ENCODE results near the gene HRH1.

- no peak for TF ChIP-seq CTCF (IDR thresholded peaks at IDR 0.05 in 2 of 3, conservative IDR thresholded peaks at IDR 0.05 in 1 of 3; ENCODE audit: borderline replicate concordance in 1 of 3, insufficient read depth in 1 of 3, low read depth in 2 of 3, low read length in 2 of 3)
- no peak for TF ChIP-seq EZH2phosphoT487 (IDR thresholded peaks at IDR 0.05; ENCODE audit: borderline replicate concordance)
- TF ChIP-seq ZNF274 (IDR thresholded peaks at IDR 0.05; ENCODE audit: low read depth, low read length) = no peak
- TF ChIP-seq POLR2AphosphoS5 (IDR thresholded peaks at IDR 0.05; ENCODE audit: low read depth, low read length) = no peak
- TF ChIP-seq REST (IDR thresholded peaks at IDR 0.05; ENCODE audit: low read depth) = no peak
- TF ChIP-seq MAX (IDR thresholded peaks at IDR 0.05) = no peak
- no peak for TF ChIP-seq YY1 (IDR thresholded peaks at IDR 0.05; ENCODE audit: extremely low read depth, insufficient replicate concordance, low read depth, low read length)
- no peak for TF ChIP-seq POLR2A (IDR thresholded peaks at IDR 0.05; ENCODE audit: borderline replicate concordance, extremely low read depth, insufficient read depth, insufficient read length)
- no peak for TF ChIP-seq TCF7L2 (IDR thresholded peaks at IDR 0.05; ENCODE audit: borderline replicate concordance, extremely low read depth, insufficient read depth, insufficient read length)
- no peak for TF ChIP-seq SP1 (IDR thresholded peaks at IDR 0.05; ENCODE audit: low read depth)
- TF ChIP-seq FOSL1 (IDR thresholded peaks at IDR 0.05; ENCODE audit: low read depth) = no peak
- no peak for TF ChIP-seq RAD21 (IDR thresholded peaks at IDR 0.05; ENCODE audit: low read depth)
- TF ChIP-seq ZFX (IDR thresholded peaks at IDR 0.05) = no peak
These were observed 2.0 kb upstream of the HRH1 start for GRCh38 chr3:11152301-11152700.

Data from HCT116 (cell line).